Epithelial cell of esophagus (primary cell): ENCODE results near the gene RELL1.

Source experiments
- DNase-seq: peaks from one replicate; pipeline ENCODE4 v3.0.0; 2010; ENCODE audit warnings: low read depth
- H3K4me3 ChIP-seq: 2 replicates; pipeline ENCODE4 v1.5.1; 2011; ENCODE audit warnings: mild to moderate bottlenecking, low read length, control low read depth
- TF ChIP-seq, protein P1 (sequence below): IDR thresholded peaks from 2 replicates; pipeline ENCODE4 v1.5.1; 2011; ENCODE audit warnings: low read depth, mild to moderate bottlenecking, low read length, control low read depth, inconsistent platforms; ENCODE audit not compliant: insufficient read depth; ENCODE audit errors: missing control alignments

Gene RELL1

DNA sequence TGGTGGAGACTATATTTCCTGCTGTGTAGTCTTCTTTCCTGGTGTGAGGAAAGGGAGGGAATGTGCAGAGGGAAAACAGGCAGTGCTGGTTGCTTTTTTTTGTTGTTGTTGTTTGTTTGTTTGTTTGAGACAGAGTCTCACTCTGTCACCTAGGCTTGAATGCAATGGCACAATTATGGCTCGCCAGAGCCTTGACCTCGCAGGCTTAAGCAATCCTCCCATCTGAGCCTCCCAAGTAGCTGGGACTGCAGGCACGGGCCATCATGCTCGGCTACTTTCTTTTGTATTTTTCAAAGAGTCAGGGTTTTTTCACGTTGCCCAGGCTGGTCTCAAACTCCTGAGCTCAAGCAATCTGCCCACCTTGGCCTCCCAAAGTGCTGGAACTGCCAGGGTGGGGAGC, 82.5 kb downstream of the RELL1 start:
- no peak overlapping the region for H3K4me3 ChIP-seq
- TF ChIP-seq, protein P1, sequence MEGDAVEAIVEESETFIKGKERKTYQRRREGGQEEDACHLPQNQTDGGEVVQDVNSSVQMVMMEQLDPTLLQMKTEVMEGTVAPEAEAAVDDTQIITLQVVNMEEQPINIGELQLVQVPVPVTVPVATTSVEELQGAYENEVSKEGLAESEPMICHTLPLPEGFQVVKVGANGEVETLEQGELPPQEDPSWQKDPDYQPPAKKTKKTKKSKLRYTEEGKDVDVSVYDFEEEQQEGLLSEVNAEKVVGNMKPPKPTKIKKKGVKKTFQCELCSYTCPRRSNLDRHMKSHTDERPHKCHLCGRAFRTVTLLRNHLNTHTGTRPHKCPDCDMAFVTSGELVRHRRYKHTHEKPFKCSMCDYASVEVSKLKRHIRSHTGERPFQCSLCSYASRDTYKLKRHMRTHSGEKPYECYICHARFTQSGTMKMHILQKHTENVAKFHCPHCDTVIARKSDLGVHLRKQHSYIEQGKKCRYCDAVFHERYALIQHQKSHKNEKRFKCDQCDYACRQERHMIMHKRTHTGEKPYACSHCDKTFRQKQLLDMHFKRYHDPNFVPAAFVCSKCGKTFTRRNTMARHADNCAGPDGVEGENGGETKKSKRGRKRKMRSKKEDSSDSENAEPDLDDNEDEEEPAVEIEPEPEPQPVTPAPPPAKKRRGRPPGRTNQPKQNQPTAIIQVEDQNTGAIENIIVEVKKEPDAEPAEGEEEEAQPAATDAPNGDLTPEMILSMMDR: no peak
- DNase-seq: no peak

DNA sequence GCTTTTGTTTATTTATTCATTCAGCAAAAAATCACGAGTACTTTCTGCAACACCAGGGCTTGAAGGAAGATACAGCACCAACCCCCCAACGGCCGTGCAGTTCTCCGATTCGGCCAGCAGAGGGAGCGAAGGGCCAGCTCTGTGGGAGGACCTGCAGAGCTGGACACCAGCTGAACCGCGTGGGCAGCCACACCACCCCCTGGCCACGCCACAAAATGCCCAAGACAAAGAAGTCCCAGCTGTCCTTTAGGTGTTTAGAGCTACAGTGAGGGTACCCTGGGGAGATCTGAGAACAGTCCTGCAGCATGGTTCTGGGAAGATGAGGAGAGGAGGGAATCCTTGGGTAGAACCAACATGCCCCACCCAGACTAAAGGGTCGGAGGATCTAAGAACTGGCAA, 83.1 kb downstream of the RELL1 start:
- H3K4me3 ChIP-seq: no peak overlapping the region
- DNase-seq: peak; percentile 68
- TF ChIP-seq, protein P1: peak; percentile 99

- no peak for DNase-seq
- TF ChIP-seq, protein P1: no peak
- no peak overlapping the region for H3K4me3 ChIP-seq
Observed at GRCh38 chr4:37602454-37603069, 83.6 kb downstream of the RELL1 start.

DNA sequence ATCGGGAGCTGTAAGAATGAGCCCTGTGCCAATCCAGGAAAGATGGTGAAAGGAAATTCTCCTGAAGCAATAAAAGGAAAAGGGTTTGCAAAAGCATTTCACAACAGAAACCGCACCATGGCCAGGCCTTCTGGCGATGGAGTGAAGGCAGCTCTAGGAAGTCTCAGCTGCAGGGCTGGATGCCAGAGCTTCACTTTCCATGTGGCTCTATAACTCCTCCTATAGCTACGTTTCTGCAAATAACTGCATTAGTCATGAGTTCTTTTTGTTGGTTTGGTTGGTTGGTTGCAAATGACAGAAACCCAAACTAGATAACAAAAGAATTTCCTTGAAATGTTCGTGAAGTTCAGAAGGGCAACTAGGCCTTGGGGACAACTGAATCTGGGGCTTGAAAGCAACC, 84.6 kb downstream of the RELL1 start:
- TF ChIP-seq, protein P1: no peak
- peak; percentile 82 for DNase-seq
- H3K4me3 ChIP-seq: no peak overlapping the region

DNA sequence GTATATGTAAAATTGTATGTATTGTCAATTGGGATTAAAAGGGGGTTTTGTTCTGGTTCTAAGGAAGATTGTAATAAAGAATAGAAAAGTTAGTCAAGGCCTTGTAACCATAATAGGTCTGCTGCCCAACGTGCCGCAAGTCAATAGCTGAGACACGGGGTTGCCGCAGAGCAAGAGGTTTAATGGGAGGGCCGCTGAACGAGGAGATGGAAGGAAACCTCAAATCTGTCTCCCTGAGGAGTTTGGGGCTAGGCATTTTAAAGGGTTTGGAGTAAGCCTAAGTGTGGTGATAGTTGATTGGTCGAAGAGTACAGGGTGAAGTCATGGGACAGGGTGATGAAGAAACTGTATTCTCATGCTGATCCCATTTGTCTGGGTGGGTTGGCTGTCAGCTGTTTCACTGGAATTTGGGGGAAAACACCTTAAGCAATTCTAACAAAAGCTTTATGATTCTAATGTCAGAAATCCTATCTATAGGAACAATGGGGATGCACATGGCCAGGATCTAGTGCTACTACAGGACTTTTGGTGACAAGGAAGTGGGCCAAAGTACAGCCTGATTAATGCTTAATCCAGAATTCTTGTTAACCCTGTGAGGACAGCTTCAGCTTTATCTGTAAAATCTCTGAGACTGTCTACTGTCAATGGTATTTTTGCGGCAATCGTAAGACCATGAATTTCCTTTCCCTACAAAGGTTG, 86.9 kb downstream of the RELL1 start:
- H3K4me3 ChIP-seq: no peak overlapping the region
- TF ChIP-seq, protein P1: no peak
- DNase-seq: no peak

DNA sequence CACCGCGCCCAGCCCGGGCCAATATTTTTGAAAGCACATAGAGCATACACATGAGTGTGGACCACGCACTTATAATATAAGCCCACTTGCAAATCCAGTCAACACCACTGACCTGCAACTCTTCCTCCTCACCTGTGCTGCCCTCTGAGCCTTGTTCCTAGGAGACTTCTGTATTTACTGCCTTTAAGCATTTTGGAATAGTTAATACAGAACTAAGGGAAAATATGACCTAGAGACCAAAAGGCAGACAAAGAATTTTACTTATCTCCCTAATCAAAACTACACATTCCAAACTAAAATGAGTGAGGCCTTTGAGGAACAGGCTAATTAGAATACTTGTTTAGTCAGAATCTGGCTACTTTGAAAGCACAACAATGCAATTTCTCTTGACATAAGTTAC, 89.1 kb downstream of the RELL1 start:
- no peak overlapping the region for H3K4me3 ChIP-seq
- TF ChIP-seq, protein P1: no peak
- DNase-seq: no peak
